Retinal pigment epithelial cell (primary cell): Measurements from ENCODE around the gene PPTC7.
"Not testable (repeated sequence)": the region's sequence is repeated elsewhere in the genome, so short reads cannot be mapped to it uniquely, and the experiment has no call there.

Experiments
- DNase-seq: peaks from one replicate; pipeline ENCODE4 v3.0.0-alpha.2; 2010; ENCODE audit warnings: low read depth
- H3K4me3 ChIP-seq: 2 replicates; pipeline ENCODE4 v1.5.1; 2011; ENCODE audit warnings: mild to moderate bottlenecking, low read length, control low read depth, moderate library complexity
- TF ChIP-seq, protein P1 (sequence below): conservative IDR thresholded peaks from 2 replicates; pipeline ENCODE4 v1.5.1; 2011; ENCODE audit warnings: low read depth, low read length, control low read depth, inconsistent platforms

The PPTC7 gene

GRCh38 chr12:110564471-110564991, 18.6 kb downstream of the PPTC7 start:
- no peak for DNase-seq
- TF ChIP-seq, protein P1, sequence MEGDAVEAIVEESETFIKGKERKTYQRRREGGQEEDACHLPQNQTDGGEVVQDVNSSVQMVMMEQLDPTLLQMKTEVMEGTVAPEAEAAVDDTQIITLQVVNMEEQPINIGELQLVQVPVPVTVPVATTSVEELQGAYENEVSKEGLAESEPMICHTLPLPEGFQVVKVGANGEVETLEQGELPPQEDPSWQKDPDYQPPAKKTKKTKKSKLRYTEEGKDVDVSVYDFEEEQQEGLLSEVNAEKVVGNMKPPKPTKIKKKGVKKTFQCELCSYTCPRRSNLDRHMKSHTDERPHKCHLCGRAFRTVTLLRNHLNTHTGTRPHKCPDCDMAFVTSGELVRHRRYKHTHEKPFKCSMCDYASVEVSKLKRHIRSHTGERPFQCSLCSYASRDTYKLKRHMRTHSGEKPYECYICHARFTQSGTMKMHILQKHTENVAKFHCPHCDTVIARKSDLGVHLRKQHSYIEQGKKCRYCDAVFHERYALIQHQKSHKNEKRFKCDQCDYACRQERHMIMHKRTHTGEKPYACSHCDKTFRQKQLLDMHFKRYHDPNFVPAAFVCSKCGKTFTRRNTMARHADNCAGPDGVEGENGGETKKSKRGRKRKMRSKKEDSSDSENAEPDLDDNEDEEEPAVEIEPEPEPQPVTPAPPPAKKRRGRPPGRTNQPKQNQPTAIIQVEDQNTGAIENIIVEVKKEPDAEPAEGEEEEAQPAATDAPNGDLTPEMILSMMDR: no peak
- no peak overlapping the region for H3K4me3 ChIP-seq

GRCh38 chr12:110563702-110564470, 19.2 kb downstream of the PPTC7 start:
- TF ChIP-seq, protein P1: no peak
- DNase-seq: no peak
- H3K4me3 ChIP-seq: no peak overlapping the region

DNA sequence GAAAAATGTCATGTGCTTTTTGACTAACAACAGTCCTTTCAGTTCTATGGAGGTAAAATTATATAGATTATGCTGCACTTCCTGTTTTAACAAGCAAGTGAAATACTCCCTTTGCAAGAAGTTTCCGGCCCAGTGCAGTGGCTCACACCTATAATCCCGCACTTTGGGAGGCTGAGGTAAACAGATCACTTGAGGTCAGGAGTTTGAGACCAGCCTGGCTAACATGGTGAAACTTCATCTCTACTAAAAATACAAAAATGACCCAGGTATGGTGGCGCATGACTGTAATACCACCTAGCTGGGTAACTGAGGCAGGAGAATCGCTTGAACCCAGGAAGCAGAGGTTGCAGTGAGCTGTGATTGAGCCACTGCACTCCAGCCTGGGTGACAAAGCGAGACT, 20.7 kb downstream of the PPTC7 start:
- not testable (repeated sequence) for H3K4me3 ChIP-seq, DNase-seq

GRCh38 chr12:110561471-110562201, 21.5 kb downstream of the PPTC7 start:
- no peak overlapping the region for H3K4me3 ChIP-seq
- no peak for DNase-seq

DNA sequence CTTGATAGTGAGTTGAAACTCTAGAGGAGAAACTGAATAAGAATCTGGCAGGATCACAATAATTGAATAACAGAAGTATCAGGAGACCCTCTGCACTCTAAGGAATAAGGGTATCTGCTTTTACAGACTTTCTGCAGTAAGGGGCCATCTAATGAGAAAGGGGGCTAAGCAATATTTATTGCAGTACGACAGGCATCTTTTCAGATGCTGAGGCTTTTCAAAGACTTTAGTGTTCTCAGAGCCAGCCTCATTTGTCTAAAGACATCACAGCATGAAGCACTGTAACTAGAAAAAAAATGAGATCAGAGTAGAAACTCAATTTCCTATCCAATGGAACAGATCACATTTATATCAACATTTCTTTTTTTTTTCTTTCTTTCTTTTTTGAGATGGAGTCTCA, 22.2 kb downstream of the PPTC7 start:
- no peak for DNase-seq
- no peak overlapping the region for H3K4me3 ChIP-seq
- TF ChIP-seq, protein P1: no peak

More at GRCh38 chr12:110561471-110562201, 21.5 kb downstream of the PPTC7 start:
- TF ChIP-seq, protein P1: no peak

- H3K4me3 ChIP-seq: no peak overlapping the region
- no peak for DNase-seq
- TF ChIP-seq, protein P1: no peak
Measured at GRCh38 chr12:110560048-110560447, 23.1 kb downstream of the PPTC7 start.

DNA sequence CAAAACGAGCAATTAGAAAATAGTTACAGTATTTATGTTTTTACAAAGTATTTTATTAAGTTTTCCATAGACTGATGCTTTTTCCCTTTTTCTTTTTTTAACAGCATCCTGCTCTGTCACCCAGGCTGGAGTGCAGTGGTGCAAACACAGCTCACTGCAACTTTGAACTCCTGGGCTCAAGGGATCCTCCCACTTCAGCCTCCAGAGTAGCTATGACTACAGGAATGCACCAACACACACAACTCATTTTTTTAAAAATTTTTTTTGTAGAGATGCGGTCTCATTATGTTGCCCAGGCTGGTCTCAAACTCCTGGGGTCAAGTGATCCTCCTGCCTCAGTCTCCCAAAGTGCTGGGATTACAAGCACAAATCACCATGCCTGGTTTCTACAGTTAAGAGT, 24.2 kb downstream of the PPTC7 start:
- not testable (repeated sequence) for H3K4me3 ChIP-seq

GRCh38 chr12:110557300-110557699, 25.8 kb downstream of the PPTC7 start:
- no peak overlapping the region for H3K4me3 ChIP-seq
- DNase-seq: no peak
- TF ChIP-seq, protein P1: no peak

More for the DNA sequence above, 24.2 kb downstream of the PPTC7 start:
- not testable (repeated sequence) for DNase-seq
